Left lung (tissue), 14 donors: Measurements from ENCODE around the gene TRPM4. TPM values are rescaled to one million over a fixed set of nuclear protein-coding genes. Genes with fewer than 3 reads are reported as not detected.
A peak's percentile ranks its signal among the peaks of the same experiment; 100 is the strongest.

Experiments used
- ATAC-seq: fragments of 200-7000 bp; cut with Tn5 transposase; one replicate; pipeline ENCODE4 v1.9.1; 2020; ENCODE audit warnings: moderate library complexity
- DNase-seq, 4 donors: peaks; one replicate each; pipeline ENCODE4 v3.0.0-alpha.2; 2013 to 2020
- H3K27ac ChIP-seq, 2 donors: fragments of 200-600 bp; sonication (generic) in 1 of 2; one replicate each; pipeline versions ENCODE4 v1.5.0 to v1.8.0; 2020 to 2021
- H3K27me3 ChIP-seq, 2 donors: fragments of 200-600 bp; sonication (generic) in 1 of 2; one replicate each; pipeline versions ENCODE4 v1.5.0 to v1.8.0; 2020 to 2021
- H3K36me3 ChIP-seq, 2 donors: fragments of 200-600 bp; sonication (generic) in 1 of 2; one replicate each; pipeline versions ENCODE4 v1.5.0 to v1.8.0; 2020 to 2021
- H3K4me1 ChIP-seq, 2 donors: fragments of 200-600 bp; one replicate each; pipeline ENCODE4 v1.8.0; 2021
- H3K4me3 ChIP-seq, 2 donors: fragments of 200-600 bp; sonication (generic) in 1 of 2; one replicate each; pipeline versions ENCODE4 v1.5.0 to v1.8.0; 2020 to 2021; ENCODE audit warnings: mild to moderate bottlenecking in 1 of 2
- H3K9me3 ChIP-seq, 2 donors: fragments of 200-600 bp; sonication (generic) in 1 of 2; one replicate each; pipeline versions ENCODE4 v1.5.0 to v1.8.0; 2020 to 2021
- intact Hi-C, 2 donors: fragments of 100-400 bp; cut with DNase I; formaldehyde crosslinking; loops; one replicate each; pipeline versions ENCODE4 v1.11.2 to v1.14.2; 2022
- long read RNA-seq, 12 donors: library from polyadenylated mRNA in 2 of 12; unstranded in 2 of 12; transcript quantifications; one replicate each; pipeline ENCODE4 v2.0.0 and lab custom pipeline, GENCODE V29; 2019 to 2026
- polyA plus RNA-seq, 6 donors: library from polyadenylated mRNA; unstranded; fragments of 120-200 nt; gene quantifications; one replicate each; pipeline ENCODE4 v1.2.1, GENCODE V29; 2013; ENCODE audit not compliant: insufficient read length in 6 of 6
- total RNA-seq, 2 donors: library from RNA; stranded (reverse); fragmentation: NEBNext Ultra II Directional; extraction: Animal tissue kit (Norgen Biotek cat#: 25700); gene quantifications; one replicate each; pipeline ENCODE4 v1.2.1, GENCODE V29; 2021
- TF ChIP-seq, protein P1 (sequence below), 2 donors: fragments of 200-600 bp; sonication (generic) in 1 of 2; IDR thresholded peaks; one replicate each; pipeline versions ENCODE4 v1.5.0 to v1.8.0; 2021; ENCODE audit warnings: antibody characterized with exemption in 2 of 2
- donor health status: DM: no; HTN: yes; CAD: no.
- donor health status: DM: no; HTN: no; CAD: no.

TRPM4 gene
- total RNA-seq (10 to 100 TPM; 32.5 to 61.7 TPM), polyA plus RNA-seq (10 to 100 TPM; 14.3 to 39.7 (median 26.2) TPM)
- long read RNA-seq, donor 1, partial matches to known transcripts = 104 of 151 reads
- long read RNA-seq, donor 1, other reads (novel, unspliced or antisense) = 47 of 151 reads
- long read RNA-seq, donor 2, partial matches to known transcripts = 121 of 165 reads
- long read RNA-seq, donor 2, other reads (novel, unspliced or antisense) = 43 of 165 reads
- long read RNA-seq, donor 3 = 0 reads
- long read RNA-seq, donor 4, full-length matches to known transcripts = 4 of 7 reads
- long read RNA-seq, donor 4, partial matches to known transcripts = 2 of 7 reads
- long read RNA-seq, donor 4, other reads (novel, unspliced or antisense) = 1 of 7 reads
- long read RNA-seq, donor 5 = 0 reads
- long read RNA-seq, donor 6, partial matches to known transcripts = 52 of 78 reads
- long read RNA-seq, donor 6, other reads (novel, unspliced or antisense) = 25 of 78 reads
- long read RNA-seq, donor 7, full-length matches to known transcripts = 1 of 1 reads
- long read RNA-seq, donor 7, partial matches to known transcripts = 0 of 1 reads
- long read RNA-seq, donor 7, other reads (novel, unspliced or antisense) = 0 of 1 reads
- long read RNA-seq, donor 8, full-length matches to known transcripts = 3 of 95 reads
- long read RNA-seq, donor 8, partial matches to known transcripts = 53 of 95 reads
- long read RNA-seq, donor 8, other reads (novel, unspliced or antisense) = 39 of 95 reads
- long read RNA-seq, donor 9 = 0 reads
- long read RNA-seq, donor 10, partial matches to known transcripts = 4 of 4 reads
- long read RNA-seq, donor 10, other reads (novel, unspliced or antisense) = 0 of 4 reads
- long read RNA-seq, donor 11 = 0 reads
- long read RNA-seq, donor 12, full-length matches to known transcripts = 3 of 3 reads
- long read RNA-seq, donor 12, partial matches to known transcripts = 0 of 3 reads
- long read RNA-seq, donor 12, other reads (novel, unspliced or antisense) = 0 of 3 reads

DNA sequence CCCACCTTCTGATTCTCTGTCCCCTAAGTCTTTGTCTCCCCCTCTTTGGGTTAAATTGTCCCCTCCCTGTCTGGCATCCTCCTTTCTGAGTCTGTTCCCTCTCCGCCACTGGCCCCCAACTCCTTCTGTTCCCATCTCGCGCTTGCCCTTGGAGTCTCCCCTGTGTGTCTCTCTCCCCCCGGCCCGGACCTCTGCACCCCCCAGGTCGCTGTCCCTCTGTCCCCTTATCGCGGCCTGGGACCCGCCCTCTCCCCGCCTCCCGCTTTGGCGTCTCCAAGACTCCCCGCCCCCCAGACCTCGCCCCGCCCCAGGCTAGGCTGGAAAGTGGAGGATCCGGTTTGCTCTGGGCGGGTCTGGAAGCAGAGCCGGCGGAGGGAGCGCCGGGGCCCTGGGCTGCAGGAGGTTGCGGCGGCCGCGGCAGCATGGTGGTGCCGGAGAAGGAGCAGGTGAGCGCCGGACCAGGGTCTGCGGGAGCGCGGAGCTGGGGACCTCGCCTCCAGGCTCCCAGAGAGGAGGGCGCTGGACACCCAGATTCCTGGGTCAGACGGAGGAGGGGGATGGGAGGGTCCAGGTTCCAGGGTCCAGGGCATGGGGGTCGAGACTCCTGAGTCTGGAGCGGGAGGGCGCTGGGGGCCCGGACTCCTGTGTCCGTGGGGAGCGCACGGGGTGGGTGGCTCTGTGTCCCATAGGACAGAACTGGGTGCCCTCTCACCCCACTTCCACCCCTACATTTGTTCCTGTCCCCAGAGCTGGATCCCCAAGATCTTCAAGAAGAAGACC lies at the start of gene TRPM4:
Gene TRPM4 (plus strand): TSS at position 348 of the 780 bp plus-strand sequence. CDS start 75 bp downstream, at position 423.
- ATAC-seq (peak; percentile 99), DNase-seq (peak; percentile 83 to 95 (median 92))
- Histone ChIP-seq H3K36me3 (no peaks in the 10 kb centered on the region), H3K9me3 (no peaks in the 10 kb centered on the region), H3K4me1 (peaks cover 4 to 10% of the 10 kb centered on the region in 2 donors), H3K4me3 (peak within 1 kb of the TSS; percentile 71 to 84), H3K27ac (peak within 1 kb of the TSS; percentile 79 to 89), H3K27me3 (peaks cover 0 to 21% of the 10 kb centered on the region in 2 donors)
- TF ChIP-seq, protein P1, sequence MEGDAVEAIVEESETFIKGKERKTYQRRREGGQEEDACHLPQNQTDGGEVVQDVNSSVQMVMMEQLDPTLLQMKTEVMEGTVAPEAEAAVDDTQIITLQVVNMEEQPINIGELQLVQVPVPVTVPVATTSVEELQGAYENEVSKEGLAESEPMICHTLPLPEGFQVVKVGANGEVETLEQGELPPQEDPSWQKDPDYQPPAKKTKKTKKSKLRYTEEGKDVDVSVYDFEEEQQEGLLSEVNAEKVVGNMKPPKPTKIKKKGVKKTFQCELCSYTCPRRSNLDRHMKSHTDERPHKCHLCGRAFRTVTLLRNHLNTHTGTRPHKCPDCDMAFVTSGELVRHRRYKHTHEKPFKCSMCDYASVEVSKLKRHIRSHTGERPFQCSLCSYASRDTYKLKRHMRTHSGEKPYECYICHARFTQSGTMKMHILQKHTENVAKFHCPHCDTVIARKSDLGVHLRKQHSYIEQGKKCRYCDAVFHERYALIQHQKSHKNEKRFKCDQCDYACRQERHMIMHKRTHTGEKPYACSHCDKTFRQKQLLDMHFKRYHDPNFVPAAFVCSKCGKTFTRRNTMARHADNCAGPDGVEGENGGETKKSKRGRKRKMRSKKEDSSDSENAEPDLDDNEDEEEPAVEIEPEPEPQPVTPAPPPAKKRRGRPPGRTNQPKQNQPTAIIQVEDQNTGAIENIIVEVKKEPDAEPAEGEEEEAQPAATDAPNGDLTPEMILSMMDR (IDR thresholded peaks at IDR 0.05) = no peak
- intact Hi-C loops = no loop called here

DNA sequence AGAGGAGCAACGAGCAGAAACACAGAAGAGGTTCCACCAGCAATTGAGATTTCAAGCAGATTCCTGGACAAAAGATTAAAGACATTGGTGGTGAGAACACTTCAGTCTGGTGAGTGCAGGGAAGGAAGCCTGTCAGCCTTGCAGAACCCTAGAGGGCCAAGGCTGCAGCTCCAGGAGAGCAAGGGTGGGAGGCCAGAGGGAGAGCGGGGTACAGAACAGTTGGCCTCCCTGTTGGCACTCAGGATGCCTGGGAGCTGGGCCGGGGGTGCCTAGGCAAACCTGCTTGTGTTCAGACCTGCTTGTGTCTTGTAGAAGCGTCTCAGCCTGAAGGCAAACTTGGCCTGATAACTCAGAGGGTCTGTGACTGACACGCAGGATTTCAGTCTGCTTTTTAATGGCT lies 48.5 kb upstream of the TRPM4 start:
- TF ChIP-seq, protein P1 (IDR thresholded peaks at IDR 0.05) = no peak
- intact Hi-C loops = loop anchor here in 1 of 2 donors (10.0 kb wide), 1 partner anchor 96 kb away; no protein-coding TSS in a partner anchor
- no peak overlapping the region for H3K27ac ChIP-seq
- H3K4me1 ChIP-seq = peaks cover 4 to 10% of the 10 kb centered on the region in 2 donors
- H3K27me3 ChIP-seq = no peaks in the 10 kb centered on the region
- ATAC-seq (no peak), DNase-seq (no peak)
- no peaks in the 10 kb centered on the region for H3K9me3 ChIP-seq
- H3K4me3 ChIP-seq = no peak overlapping the region
- H3K36me3 ChIP-seq = peaks cover 0 to 53% of the 10 kb centered on the region in 2 donors

DNA sequence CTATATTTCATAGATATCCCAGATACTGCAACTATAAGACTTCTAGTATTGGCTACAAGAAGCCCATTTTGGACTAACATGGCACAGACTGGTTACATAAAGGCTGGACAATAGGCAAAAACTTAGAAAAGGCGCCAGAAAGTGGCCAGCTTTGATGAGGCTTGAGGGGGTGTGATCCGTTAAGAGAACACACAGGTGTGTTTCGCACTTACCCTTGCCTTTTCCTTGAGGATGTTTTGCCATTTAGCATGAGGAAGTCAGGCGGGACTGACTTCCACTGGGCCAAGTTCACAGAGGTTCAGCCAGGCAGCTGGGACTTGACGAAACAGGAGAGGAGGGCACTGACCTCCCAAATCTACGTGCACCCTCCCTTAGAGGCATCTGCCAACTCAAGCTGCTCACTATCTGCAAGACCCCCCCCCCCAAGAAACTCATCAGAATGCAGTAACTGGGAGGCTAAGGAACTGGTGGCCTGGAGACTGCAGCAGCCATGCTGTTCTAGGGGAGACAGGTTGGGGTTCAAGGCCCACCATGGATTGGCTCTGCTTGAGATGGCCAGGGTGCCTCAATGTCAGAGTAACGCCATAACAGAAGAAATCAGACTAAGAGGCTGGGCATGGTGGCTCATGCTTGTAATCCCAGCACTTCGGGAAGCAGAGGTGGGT lies 47.9 kb upstream of the TRPM4 start:
- TF ChIP-seq, protein P1 (IDR thresholded peaks at IDR 0.05) = no peak
- no peak overlapping the region for H3K27ac ChIP-seq
- H3K4me1 ChIP-seq = peaks cover 4 to 12% of the 10 kb centered on the region in 2 donors
- no peaks in the 10 kb centered on the region for H3K27me3 ChIP-seq
- no peak overlapping the region for H3K4me3 ChIP-seq
- H3K9me3 ChIP-seq = no peaks in the 10 kb centered on the region
- intact Hi-C loops = loop anchor here in 1 of 2 donors (10.0 kb wide), 1 partner anchor 95 kb away; no protein-coding TSS in a partner anchor
- DNase-seq = no peak
- H3K36me3 ChIP-seq = peaks cover 0 to 47% of the 10 kb centered on the region in 2 donors
- no peak for ATAC-seq

DNA sequence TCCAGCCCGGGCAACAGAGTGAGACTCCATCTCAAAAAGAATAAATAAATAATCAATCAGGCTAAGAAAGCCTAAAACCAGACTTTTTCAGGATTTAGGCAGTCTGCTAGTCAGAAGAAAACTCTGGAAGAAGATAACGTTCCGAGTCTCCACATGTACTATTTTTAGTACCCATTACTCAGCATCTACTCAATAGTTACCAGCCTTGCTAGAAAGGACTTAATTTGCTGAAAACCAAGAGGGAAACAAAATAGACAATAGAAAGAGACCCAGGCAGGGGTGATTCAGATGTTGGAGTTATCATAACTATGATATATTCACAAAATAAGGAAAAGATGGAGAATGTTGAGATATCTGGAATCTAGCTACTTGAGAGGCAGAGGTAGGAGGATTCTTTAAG lies 47.0 kb upstream of the TRPM4 start:
- Histone ChIP-seq H3K9me3 (no peaks in the 10 kb centered on the region), H3K27me3 (no peaks in the 10 kb centered on the region), H3K36me3 (peaks cover 0 to 38% of the 10 kb centered on the region in 2 donors), H3K4me3 (no peak overlapping the region), H3K4me1 (peaks cover 4 to 20% of the 10 kb centered on the region in 2 donors), H3K27ac (no peak overlapping the region)
- TF ChIP-seq, protein P1 (IDR thresholded peaks at IDR 0.05) = no peak
- ATAC-seq = no peak
- DNase-seq = no peak
- intact Hi-C loops = no loop called here
